ENCODE measurements around the gene RBM4.

Gene RBM4

GRCh38 chr11:66659763-66660162 is 21.3 kb downstream of the RBM4 start:
- no peak overlapping the region for H3K4me3 ChIP-seq (ENCODE audit: low read depth, low read length)
- DNase-seq (ENCODE audit: low read depth): no peak

GRCh38 chr11:66663741-66664296 is 25.3 kb downstream of the RBM4 start:
- TF ChIP-seq CTCF (IDR thresholded peaks at IDR 0.05; ENCODE audit: control insufficient read depth, extremely low read depth, insufficient read depth): no peak
- DNase-seq (ENCODE audit: low read depth): no peak

More at GRCh38 chr11:66659763-66660162, 21.3 kb downstream of the RBM4 start:
- no peak for TF ChIP-seq CTCF (IDR thresholded peaks at IDR 0.05; ENCODE audit: control insufficient read depth, extremely low read depth, insufficient read depth)

GRCh38 chr11:66665369-66665768 is 26.9 kb downstream of the RBM4 start:
- no peak overlapping the region for H3K4me3 ChIP-seq (ENCODE audit: low read depth, low read length)
- DNase-seq (ENCODE audit: low read depth): no peak
- TF ChIP-seq CTCF (IDR thresholded peaks at IDR 0.05; ENCODE audit: control insufficient read depth, extremely low read depth, insufficient read depth): no peak

More at GRCh38 chr11:66663741-66664296, 25.3 kb downstream of the RBM4 start:
- no peak overlapping the region for H3K4me3 ChIP-seq (ENCODE audit: low read depth, low read length)

GRCh38 chr11:66670816-66671215 is 32.3 kb downstream of the RBM4 start:
- no peak for TF ChIP-seq CTCF (IDR thresholded peaks at IDR 0.05; ENCODE audit: control insufficient read depth, extremely low read depth, insufficient read depth)
- no peak for DNase-seq (ENCODE audit: low read depth)
- H3K4me3 ChIP-seq (ENCODE audit: low read depth, low read length): no peak overlapping the region

- no peak overlapping the region for H3K4me3 ChIP-seq (ENCODE audit: low read depth, low read length)
- DNase-seq (ENCODE audit: low read depth): no peak
- TF ChIP-seq CTCF (IDR thresholded peaks at IDR 0.05; ENCODE audit: control insufficient read depth, extremely low read depth, insufficient read depth): no peak
Measured at GRCh38 chr11:66674964-66675602, 36.6 kb downstream of the RBM4 start.

- DNase-seq (ENCODE audit: low read depth): no peak
- peak overlapping the region; percentile 74 for H3K4me3 ChIP-seq (ENCODE audit: low read depth, low read length)
- TF ChIP-seq CTCF (IDR thresholded peaks at IDR 0.05; ENCODE audit: control insufficient read depth, extremely low read depth, insufficient read depth): no peak
Measured at GRCh38 chr11:66676282-66676919, 37.9 kb downstream of the RBM4 start.

All from LNCaP clone FGC (cell line).